WTC11 (cell line): ENCODE measurements around the gene FNDC3B. TPM values are rescaled to one million over a fixed set of nuclear protein-coding genes. Genes with fewer than 3 reads are reported as not detected.

ENCODE experiments used
- ATAC-seq: fragments of 200-7000 bp; cut with Tn5 transposase; 2 replicates; pipeline ENCODE4 v1.10.0; 2021; ENCODE audit warnings: mild to moderate bottlenecking, moderate library complexity
- CTCF ChIA-PET: fragments of 300-600 bp; sonication (Branson Sonifier 250); formaldehyde crosslinking; loops from one replicate; lab custom pipeline; 2021; ENCODE audit warnings: antibody characterized with exemption; lab: Charles Lee
- POLR2A ChIA-PET: fragments of 350-600 bp; sonication (Branson Sonifier 250); formaldehyde crosslinking; loops from one replicate; lab custom pipeline; 2021; ENCODE audit warnings: antibody characterized with exemption; lab: Charles Lee
- DNase-seq: peaks from one replicate; pipeline ENCODE4 v3.0.0; 2021; ENCODE audit warnings: low spot score
- H3K27ac Mint-ChIP-seq: 2 replicates; pipeline ENCODE4 v1.8.0; 2021; ENCODE audit warnings: mixed read lengths
- H3K27me3 Mint-ChIP-seq: 2 replicates; pipeline ENCODE4 v1.8.0; 2021; ENCODE audit warnings: low read depth, mild to moderate bottlenecking, moderate library complexity, mixed read lengths
- H3K36me3 Mint-ChIP-seq: 2 replicates; pipeline ENCODE4 v1.8.0; 2021; ENCODE audit warnings: mixed read lengths
- H3K4me1 Mint-ChIP-seq: 2 replicates; pipeline ENCODE4 v1.8.0; 2022; ENCODE audit warnings: mixed read lengths
- H3K4me3 Mint-ChIP-seq: 2 replicates; pipeline ENCODE4 v1.8.0; 2021; ENCODE audit warnings: mild to moderate bottlenecking, moderate library complexity, mixed read lengths
- H3K9me3 Mint-ChIP-seq: 2 replicates; pipeline ENCODE4 v1.8.0; 2021; ENCODE audit warnings: mixed read lengths
- ARID4B ChIP-seq: sonication (generic); formaldehyde crosslinking; IDR thresholded peaks from 2 replicates; pipeline ENCODE4 v1.8.0; 2023; ENCODE audit warnings: missing genetic modification reagents, mild to moderate bottlenecking, borderline replicate concordance
- ATF1 ChIP-seq: sonication (generic); formaldehyde crosslinking; IDR thresholded peaks from 2 replicates; pipeline ENCODE4 v1.8.1; 2023; ENCODE audit warnings: mild to moderate bottlenecking, moderate library complexity, missing genetic modification reagents
- EMX1 ChIP-seq: fragments of 250-450 bp; sonication (Bioruptor Pico); IDR thresholded peaks from 2 replicates; pipeline ENCODE4 v1.8.0; 2021; ENCODE audit warnings: mild to moderate bottlenecking
- ETV6 ChIP-seq: sonication (generic); formaldehyde crosslinking; IDR thresholded peaks from 2 replicates; pipeline ENCODE4 v1.8.1; 2022; ENCODE audit warnings: mild to moderate bottlenecking, missing genetic modification reagents
- GTF2I ChIP-seq: fragments of 250-450 bp; sonication (Bioruptor Pico); conservative IDR thresholded peaks from 2 replicates; pipeline ENCODE4 v1.4.0; 2021; ENCODE audit warnings: mild to moderate bottlenecking
- HMGA2 ChIP-seq: fragments of 250-450 bp; sonication (Bioruptor Pico); IDR thresholded peaks from 2 replicates; pipeline ENCODE4 v1.4.0; 2021; ENCODE audit warnings: mild to moderate bottlenecking, moderate library complexity
- IRF2 ChIP-seq: sonication (generic); formaldehyde crosslinking; IDR thresholded peaks from 2 replicates; pipeline ENCODE4 v1.8.0; 2022; ENCODE audit warnings: low read depth, missing genetic modification reagents, borderline replicate concordance
- KAT7 ChIP-seq: sonication (generic); formaldehyde crosslinking; IDR thresholded peaks from 2 replicates; pipeline ENCODE4 v1.8.1; 2023; ENCODE audit warnings: missing genetic modification reagents, mild to moderate bottlenecking, borderline replicate concordance
- MYBL2 ChIP-seq: sonication (generic); formaldehyde crosslinking; IDR thresholded peaks from 2 replicates; pipeline ENCODE4 v1.8.1; 2023; ENCODE audit warnings: mild to moderate bottlenecking, moderate library complexity, missing genetic modification reagents
- NR2C2 ChIP-seq: sonication (generic); formaldehyde crosslinking; IDR thresholded peaks from 2 replicates; pipeline ENCODE4 v1.8.0; 2022; ENCODE audit warnings: mild to moderate bottlenecking, missing genetic modification reagents
- RELA ChIP-seq: sonication (generic); formaldehyde crosslinking; IDR thresholded peaks from 2 replicates; pipeline ENCODE4 v1.8.1; 2022; ENCODE audit warnings: missing genetic modification reagents, mild to moderate bottlenecking, borderline replicate concordance
- TCF7 ChIP-seq: sonication (generic); formaldehyde crosslinking; IDR thresholded peaks from 2 replicates; pipeline ENCODE4 v1.8.0; 2022; ENCODE audit warnings: mild to moderate bottlenecking, low read depth, missing genetic modification reagents, moderate library complexity
- TP53 ChIP-seq: sonication (generic); formaldehyde crosslinking; IDR thresholded peaks from 2 replicates; pipeline ENCODE4 v1.8.1; 2023; ENCODE audit warnings: mild to moderate bottlenecking, missing genetic modification reagents
- ZNF219 ChIP-seq: sonication (generic); formaldehyde crosslinking; IDR thresholded peaks from 2 replicates; pipeline ENCODE4 v1.8.0; 2023; ENCODE audit warnings: missing genetic modification reagents, mild to moderate bottlenecking, borderline replicate concordance
- ZNF423 ChIP-seq: fragments of 250-450 bp; sonication (Bioruptor Pico); IDR thresholded peaks from 2 replicates; pipeline ENCODE4 v2.1.2; 2022; ENCODE audit warnings: mild to moderate bottlenecking, moderate library complexity
- ZNF425 ChIP-seq: fragments of 250-450 bp; sonication (Bioruptor Pico); conservative IDR thresholded peaks from 2 replicates; pipeline ENCODE4 v1.9.0; 2021; ENCODE audit warnings: mild to moderate bottlenecking
- ZNF512 ChIP-seq: sonication (generic); formaldehyde crosslinking; IDR thresholded peaks from 2 replicates; pipeline ENCODE4 v1.8.1; 2022; ENCODE audit warnings: missing genetic modification reagents, borderline replicate concordance
- total RNA-seq: library from RNA; stranded (reverse); gene quantifications from 3 replicates; pipeline ENCODE4 v1.2.3, GENCODE V29; 2021
- TF ChIP-seq, protein P1 (sequence below): sonication (generic); formaldehyde crosslinking; IDR thresholded peaks from 2 replicates; pipeline ENCODE4 v1.8.1; 2023; ENCODE audit warnings: mild to moderate bottlenecking, missing genetic modification reagents
- TF ChIP-seq, protein P2 (sequence below): sonication (generic); formaldehyde crosslinking; IDR thresholded peaks from 2 replicates; pipeline ENCODE4 v1.8.0; 2022; ENCODE audit warnings: mild to moderate bottlenecking, missing genetic modification reagents

Gene FNDC3B
- total RNA-seq, 1 experiment from 2014 or later = 42.8 TPM

DNA sequence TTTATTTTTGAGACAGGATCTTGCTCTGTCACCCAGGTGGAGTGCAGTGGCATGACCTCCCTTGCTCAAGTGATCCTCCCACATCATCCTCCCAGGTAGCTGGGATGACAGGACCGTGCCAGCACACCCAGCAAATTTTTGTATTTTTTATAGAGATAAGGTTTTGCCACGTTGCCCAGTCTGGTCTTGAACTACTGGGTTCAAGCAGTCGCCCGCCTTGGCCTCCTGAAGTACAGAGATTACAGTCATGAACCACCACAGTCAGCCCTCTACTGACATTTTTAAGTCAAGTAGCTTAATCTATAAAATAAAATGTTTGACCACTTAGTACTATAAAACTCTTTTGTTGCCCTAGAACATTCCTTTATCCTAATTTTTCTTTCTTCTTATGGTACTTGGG, 198.8 kb downstream of the FNDC3B start (continued):
- no peak for TF ChIP-seq ARID4B (CRISPR knock-in tag)
- TF ChIP-seq TCF7 (CRISPR knock-in tag) = no peak
- no peak for TF ChIP-seq ETV6 (CRISPR knock-in tag)
- TF ChIP-seq RELA (CRISPR knock-in tag) = no peak
- TF ChIP-seq, protein P1, sequence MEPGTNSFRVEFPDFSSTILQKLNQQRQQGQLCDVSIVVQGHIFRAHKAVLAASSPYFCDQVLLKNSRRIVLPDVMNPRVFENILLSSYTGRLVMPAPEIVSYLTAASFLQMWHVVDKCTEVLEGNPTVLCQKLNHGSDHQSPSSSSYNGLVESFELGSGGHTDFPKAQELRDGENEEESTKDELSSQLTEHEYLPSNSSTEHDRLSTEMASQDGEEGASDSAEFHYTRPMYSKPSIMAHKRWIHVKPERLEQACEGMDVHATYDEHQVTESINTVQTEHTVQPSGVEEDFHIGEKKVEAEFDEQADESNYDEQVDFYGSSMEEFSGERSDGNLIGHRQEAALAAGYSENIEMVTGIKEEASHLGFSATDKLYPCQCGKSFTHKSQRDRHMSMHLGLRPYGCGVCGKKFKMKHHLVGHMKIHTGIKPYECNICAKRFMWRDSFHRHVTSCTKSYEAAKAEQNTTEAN (CRISPR knock-in tag) = no peak
- TF ChIP-seq TP53 = no peak
- no peak for TF ChIP-seq KAT7 (CRISPR knock-in tag)
- no peak for TF ChIP-seq IRF2 (CRISPR knock-in tag)
- no peak for TF ChIP-seq ZNF512 (CRISPR knock-in tag)
- TF ChIP-seq ATF1 (CRISPR knock-in tag) = no peak
- no peak for TF ChIP-seq NR2C2 (CRISPR knock-in tag)
- TF ChIP-seq ZNF219 (CRISPR knock-in tag) = no peak
- TF ChIP-seq MYBL2 (CRISPR knock-in tag) = no peak
- TF ChIP-seq ZNF425 (CRISPR knock-in tag) = no peak
- TF ChIP-seq ZNF423 (CRISPR knock-in tag) = no peak

DNA sequence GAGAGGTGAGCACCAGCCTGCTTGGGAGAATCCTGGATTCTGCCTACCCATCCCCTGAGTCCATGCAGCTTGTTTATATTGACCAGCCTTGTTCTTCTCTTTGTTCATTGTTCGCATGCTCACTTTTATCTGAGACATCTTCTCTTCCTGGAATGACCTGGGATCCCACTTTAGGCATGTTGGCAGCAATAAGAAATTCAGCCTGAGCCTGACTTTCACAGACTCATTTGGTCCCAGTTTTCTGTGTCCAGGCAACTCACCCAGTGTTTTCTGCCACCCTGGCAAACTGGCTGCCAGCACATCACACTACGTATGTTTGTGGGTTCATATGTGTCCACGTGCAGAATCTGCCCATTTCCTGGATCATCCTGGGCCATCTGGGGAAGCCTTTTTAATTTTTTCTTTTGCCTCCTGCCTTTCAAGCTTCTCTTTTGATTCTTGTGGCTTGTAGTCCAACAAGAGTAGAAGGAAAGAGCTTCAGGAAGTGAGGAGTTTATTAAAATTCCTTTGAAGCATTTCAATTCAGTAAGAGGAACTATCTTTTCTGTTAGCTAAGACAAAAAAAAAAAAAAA, 199.9 kb downstream of the FNDC3B start:
- ATAC-seq (no peak), DNase-seq (no peak)
- Mint-ChIP-seq H3K27me3 (no peaks in the 10 kb centered on the region), H3K4me1 (no peaks in the 10 kb centered on the region), H3K4me3 (no peak overlapping the region), H3K36me3 (peaks cover 54% of the 10 kb centered on the region), H3K27ac (no peak overlapping the region), H3K9me3 (peaks cover 52% of the 10 kb centered on the region)
- POLR2A ChIA-PET = no interaction called here
- CTCF ChIA-PET = no interaction called here
- TF ChIP-seq RELA (CRISPR knock-in tag) (no peak), HMGA2 (no peak), GTF2I (CRISPR knock-in tag) (no peak), EMX1 (CRISPR knock-in tag) (no peak), ZNF512 (CRISPR knock-in tag) (no peak), ZNF423 (CRISPR knock-in tag) (no peak)
- TF ChIP-seq, protein P2, sequence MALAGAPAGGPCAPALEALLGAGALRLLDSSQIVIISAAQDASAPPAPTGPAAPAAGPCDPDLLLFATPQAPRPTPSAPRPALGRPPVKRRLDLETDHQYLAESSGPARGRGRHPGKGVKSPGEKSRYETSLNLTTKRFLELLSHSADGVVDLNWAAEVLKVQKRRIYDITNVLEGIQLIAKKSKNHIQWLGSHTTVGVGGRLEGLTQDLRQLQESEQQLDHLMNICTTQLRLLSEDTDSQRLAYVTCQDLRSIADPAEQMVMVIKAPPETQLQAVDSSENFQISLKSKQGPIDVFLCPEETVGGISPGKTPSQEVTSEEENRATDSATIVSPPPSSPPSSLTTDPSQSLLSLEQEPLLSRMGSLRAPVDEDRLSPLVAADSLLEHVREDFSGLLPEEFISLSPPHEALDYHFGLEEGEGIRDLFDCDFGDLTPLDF (CRISPR knock-in tag) = no peak
